Transverse colon (tissue), 4 donors: ENCODE measurements around the gene ING4. TPM values are rescaled to one million over a fixed set of nuclear protein-coding genes. Genes with fewer than 3 reads are reported as not detected.

Experiments
- DNase-seq: peaks from one replicate; pipeline ENCODE4 v3.0.0-alpha.2; 2019
- H3K27ac ChIP-seq, 4 donors: fragments of 200-600 bp; sonication (generic); 2 replicates each; pipeline ENCODE4 v1.5.1; 2016 to 2018; ENCODE audit warnings: inconsistent platforms in 4 of 4
- H3K27me3 ChIP-seq: fragments of 200-600 bp; sonication (generic); 2 replicates; pipeline ENCODE4 v1.5.1; 2017; ENCODE audit warnings: inconsistent platforms
- H3K36me3 ChIP-seq, 4 donors: fragments of 200-600 bp; sonication (generic); 2 replicates each; pipeline ENCODE4 v1.5.1; 2017 to 2019; ENCODE audit warnings: inconsistent platforms in 4 of 4
- H3K4me1 ChIP-seq, 4 donors: fragments of 200-600 bp; sonication (generic); 2 replicates each; pipeline ENCODE4 v1.5.1; 2017 to 2020; ENCODE audit warnings: inconsistent platforms in 4 of 4
- H3K4me3 ChIP-seq, 4 donors: fragments of 200-600 bp; sonication (generic); 1 replicate in 1 of 4; 2 replicates in 3 of 4; pipeline versions ENCODE4 v1.5.1 to v1.6.1; 2017 to 2019; ENCODE audit warnings: inconsistent platforms in 4 of 4
- H3K9me3 ChIP-seq, 2 donors: fragments of 200-600 bp; sonication (generic); 2 replicates each; pipeline ENCODE4 v1.5.1; 2017 to 2019; ENCODE audit warnings: inconsistent platforms in 2 of 2
- EP300 ChIP-seq: sonication (generic); formaldehyde crosslinking; IDR thresholded peaks from one replicate; pipeline ENCODE4 v1.6.1; 2017; ENCODE audit warnings: antibody characterized with exemption, low read depth
- POLR2A ChIP-seq: fragments of 450-650 bp; IDR thresholded peaks from one replicate; pipeline ENCODE4 v1.6.1; 2016; ENCODE audit warnings: antibody characterized with exemption, mild to moderate bottlenecking, moderate library complexity
- POLR2AphosphoS5 ChIP-seq, 3 donors: sonication (generic); formaldehyde crosslinking; IDR thresholded peaks; one replicate each; pipeline ENCODE4 v1.6.1; 2016; ENCODE audit warnings: antibody characterized with exemption in 3 of 3
- WGBS, 2 donors: methylation state at CpG; one replicate each; pipeline ENCODE4 v1.1.5; 2018; ENCODE audit warnings: low coverage in 1 of 2; 5-methylcytosine and 5-hydroxymethylcytosine counted together
- in situ Hi-C, 4 donors: fragments of 200-750 bp; cut with MboI; loops; one replicate each; pipeline versions ENCODE4 v1.15.0 to v1.15.1; 2017; ENCODE audit warnings: low sequenced_read_pairs in 3 of 4, low pct_ligation_motif_present in 1 of 4, low pct_unique_long_range_greater_than_20kb in 1 of 4
- intact Hi-C: fragments of 100-400 bp; cut with DNase I; formaldehyde crosslinking; loops from one replicate; pipeline ENCODE4 v1.15.1; 2023; ENCODE audit warnings: low total_unique reads
- total RNA-seq, 4 donors: library from RNA; depleted of rRNA; stranded (reverse); fragments of >200 nt; gene quantifications; one replicate each; pipeline ENCODE4 v1.1.0, GENCODE V29; 2016
- TF ChIP-seq, protein P1 (sequence below), 5 experiments: fragments of 200-600 bp in 3 of 5; fragments of 450-650 bp in 2 of 5; sonication (generic) in 3 of 5; IDR thresholded peaks; 1 replicate in 2 of 5; 2 replicates in 3 of 5; pipeline ENCODE4 v1.5.1; 2016 to 2017; ENCODE audit warnings: antibody characterized with exemption in 5 of 5, inconsistent platforms in 3 of 5, mild to moderate bottlenecking in 2 of 5, moderate library complexity in 1 of 5

The ING4 gene
- total RNA-seq, 4 donors from 2014 or later = 41.8 to 165 (median 56.6) TPM

DNA sequence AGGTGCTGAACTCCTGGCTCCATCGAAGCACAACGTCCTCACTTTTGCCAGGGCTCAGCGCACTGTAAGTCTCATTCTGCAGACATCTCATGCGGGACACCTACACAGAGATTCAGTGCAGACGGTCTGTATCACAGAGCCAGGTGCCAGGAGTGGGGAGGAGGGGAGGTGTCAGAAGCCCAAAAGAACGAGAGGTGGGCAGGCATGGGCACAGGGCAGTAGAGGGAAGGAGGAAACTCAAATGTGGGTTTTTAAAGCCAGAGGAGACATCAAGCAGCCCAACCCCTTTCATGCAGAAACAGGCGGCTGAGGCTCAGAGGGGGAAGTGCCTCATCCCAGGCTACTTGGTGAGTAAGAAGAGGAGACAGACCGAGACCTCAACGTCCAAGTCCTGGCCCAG, 24.6 kb downstream of the ING4 start:
- Histone ChIP-seq H3K36me3 (no peaks in the 10 kb centered on the region), H3K27ac (peak overlapping the region in 1 of 4 donors; percentile 15), H3K27me3 (no peaks in the 10 kb centered on the region), H3K9me3 (no peaks in the 10 kb centered on the region), H3K4me1 (peaks cover 0 to 26% (median 19%) of the 10 kb centered on the region in 4 donors), H3K4me3 (no peak overlapping the region)
- no peak for TF ChIP-seq POLR2A
- TF ChIP-seq POLR2AphosphoS5 (IDR thresholded peaks at IDR 0.05) = no peak
- TF ChIP-seq EP300 = no peak
- TF ChIP-seq, protein P1, sequence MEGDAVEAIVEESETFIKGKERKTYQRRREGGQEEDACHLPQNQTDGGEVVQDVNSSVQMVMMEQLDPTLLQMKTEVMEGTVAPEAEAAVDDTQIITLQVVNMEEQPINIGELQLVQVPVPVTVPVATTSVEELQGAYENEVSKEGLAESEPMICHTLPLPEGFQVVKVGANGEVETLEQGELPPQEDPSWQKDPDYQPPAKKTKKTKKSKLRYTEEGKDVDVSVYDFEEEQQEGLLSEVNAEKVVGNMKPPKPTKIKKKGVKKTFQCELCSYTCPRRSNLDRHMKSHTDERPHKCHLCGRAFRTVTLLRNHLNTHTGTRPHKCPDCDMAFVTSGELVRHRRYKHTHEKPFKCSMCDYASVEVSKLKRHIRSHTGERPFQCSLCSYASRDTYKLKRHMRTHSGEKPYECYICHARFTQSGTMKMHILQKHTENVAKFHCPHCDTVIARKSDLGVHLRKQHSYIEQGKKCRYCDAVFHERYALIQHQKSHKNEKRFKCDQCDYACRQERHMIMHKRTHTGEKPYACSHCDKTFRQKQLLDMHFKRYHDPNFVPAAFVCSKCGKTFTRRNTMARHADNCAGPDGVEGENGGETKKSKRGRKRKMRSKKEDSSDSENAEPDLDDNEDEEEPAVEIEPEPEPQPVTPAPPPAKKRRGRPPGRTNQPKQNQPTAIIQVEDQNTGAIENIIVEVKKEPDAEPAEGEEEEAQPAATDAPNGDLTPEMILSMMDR (IDR thresholded peaks at IDR 0.05) = no peak
- in situ Hi-C loops (no loop called here), intact Hi-C loops (no loop called here)
- WGBS, 2 donors = 74% methylated on average over 9 of the region's 9 CpGs; no CpG with 5 or more reads in 1 of the 2 donors
- no peak for DNase-seq

DNA sequence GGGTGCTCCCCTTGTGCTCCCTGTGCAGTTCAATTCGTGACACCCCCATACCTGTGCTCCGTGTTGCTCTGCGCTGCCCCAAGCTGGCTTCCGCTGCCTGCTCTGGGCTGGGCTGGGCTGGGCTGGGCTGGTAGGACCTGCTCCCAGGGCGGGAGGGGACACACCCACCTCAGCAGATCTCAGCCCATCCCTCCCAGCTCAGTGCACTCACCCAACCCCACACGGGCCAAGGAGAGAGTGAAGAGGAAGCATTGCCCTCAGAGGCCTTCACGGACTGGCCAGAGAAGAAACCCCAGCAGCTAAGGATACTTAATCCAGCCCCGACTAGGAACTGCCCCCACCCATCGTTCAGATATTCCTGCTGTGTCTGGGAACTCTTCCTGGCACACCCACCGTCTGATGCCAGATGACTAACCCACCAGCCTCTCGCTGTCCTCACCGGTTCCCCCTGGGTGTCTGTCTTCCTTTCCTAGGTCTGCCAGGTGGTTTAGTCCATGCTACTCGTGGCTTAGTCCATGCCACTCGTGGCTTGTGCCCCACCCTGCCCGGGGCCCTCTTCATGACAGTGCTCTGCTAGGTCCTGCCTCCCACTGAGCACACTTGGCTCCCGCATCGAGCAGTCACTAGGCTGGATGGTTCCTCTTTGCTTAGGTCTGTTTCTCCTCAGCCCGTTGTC, 26.9 kb downstream of the ING4 start, which contains the start of gene LPAR5:
TSS of gene LPAR5 (minus strand) at position 104 of the 676 bp plus-strand sequence. CDS start 14,711 bp downstream, outside the sequence.
- intact Hi-C loops = no loop called here
- H3K4me3 ChIP-seq = peak within 1 kb of the TSS in 3 of 4 donors; percentile 26 to 46 (median 27)
- DNase-seq = peak; percentile 91
- WGBS, 2 donors = 37 to 66% methylated on average over 5 to 18 of the region's 18 CpGs
- H3K36me3 ChIP-seq = no peaks in the 10 kb centered on the region
- H3K4me1 ChIP-seq = peaks cover 0 to 44% (median 36%) of the 10 kb centered on the region in 4 donors
- TF ChIP-seq POLR2A = peak; percentile 95
- TF ChIP-seq, protein P1 (IDR thresholded peaks at IDR 0.05) = no peak
- no peak for TF ChIP-seq EP300
- TF ChIP-seq POLR2AphosphoS5 (IDR thresholded peaks at IDR 0.05) = peak; percentile 84 to 95 (median 95)
- no peaks in the 10 kb centered on the region for H3K27me3 ChIP-seq
- H3K9me3 ChIP-seq = no peaks in the 10 kb centered on the region
- H3K27ac ChIP-seq = peak within 1 kb of the TSS; percentile 75 to 84 (median 80)
- in situ Hi-C loops = no loop called here

DNA sequence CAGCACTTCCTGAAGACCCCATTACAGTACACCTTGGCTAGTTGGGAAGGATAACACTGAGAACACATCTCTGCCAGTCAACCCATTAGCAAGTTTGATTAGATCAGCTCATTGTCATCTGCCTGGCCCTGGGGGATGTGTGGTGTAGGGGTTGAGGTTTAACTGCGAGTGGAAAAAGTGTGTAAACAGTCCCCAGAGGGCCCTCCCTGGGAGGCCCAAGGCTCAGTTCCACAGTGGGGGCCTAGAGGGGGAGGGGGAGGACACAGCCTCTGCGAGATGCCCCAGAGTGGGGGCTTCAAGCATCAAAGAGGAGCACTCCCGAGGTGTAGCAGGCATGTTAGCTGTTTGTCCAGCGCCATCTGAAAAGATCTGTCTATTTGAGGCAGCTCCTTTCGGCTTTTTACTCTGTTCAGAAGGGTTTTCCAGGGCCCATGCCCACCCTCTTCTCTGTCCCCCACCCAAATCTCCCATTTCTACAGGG, 27.5 kb downstream of the ING4 start:
- H3K4me1 ChIP-seq = peaks cover 0 to 50% (median 41%) of the 10 kb centered on the region in 4 donors
- intact Hi-C loops = no loop called here
- 30% methylated on average over 5 of the region's 5 CpGs; no CpG with 5 or more reads in 1 of the 2 donors for WGBS, 2 donors

More for the DNA sequence above, 27.5 kb downstream of the ING4 start:
- in situ Hi-C loops = no loop called here
- no peak for TF ChIP-seq EP300
- no peak for TF ChIP-seq POLR2A
- TF ChIP-seq, protein P1 (IDR thresholded peaks at IDR 0.05) = no peak
- TF ChIP-seq POLR2AphosphoS5 (IDR thresholded peaks at IDR 0.05) = no peak
- Histone ChIP-seq H3K27ac (peak overlapping the region; percentile 75 to 84 (median 80)), H3K4me3 (peak overlapping the region in 3 of 4 donors; percentile 26 to 46 (median 27)), H3K36me3 (no peaks in the 10 kb centered on the region), H3K9me3 (no peaks in the 10 kb centered on the region), H3K27me3 (no peaks in the 10 kb centered on the region)
- no peak for DNase-seq
